GM12872 (cell line): ENCODE data around the gene KRR1.

Source experiments
- TF ChIP-seq, protein P1 (sequence below): IDR thresholded peaks from 3 replicates; pipeline ENCODE4 v1.5.1; 2011; ENCODE audit warnings: low read depth, mild to moderate bottlenecking, low read length, moderate library complexity; ENCODE audit not compliant: insufficient read depth

The KRR1 gene

DNA sequence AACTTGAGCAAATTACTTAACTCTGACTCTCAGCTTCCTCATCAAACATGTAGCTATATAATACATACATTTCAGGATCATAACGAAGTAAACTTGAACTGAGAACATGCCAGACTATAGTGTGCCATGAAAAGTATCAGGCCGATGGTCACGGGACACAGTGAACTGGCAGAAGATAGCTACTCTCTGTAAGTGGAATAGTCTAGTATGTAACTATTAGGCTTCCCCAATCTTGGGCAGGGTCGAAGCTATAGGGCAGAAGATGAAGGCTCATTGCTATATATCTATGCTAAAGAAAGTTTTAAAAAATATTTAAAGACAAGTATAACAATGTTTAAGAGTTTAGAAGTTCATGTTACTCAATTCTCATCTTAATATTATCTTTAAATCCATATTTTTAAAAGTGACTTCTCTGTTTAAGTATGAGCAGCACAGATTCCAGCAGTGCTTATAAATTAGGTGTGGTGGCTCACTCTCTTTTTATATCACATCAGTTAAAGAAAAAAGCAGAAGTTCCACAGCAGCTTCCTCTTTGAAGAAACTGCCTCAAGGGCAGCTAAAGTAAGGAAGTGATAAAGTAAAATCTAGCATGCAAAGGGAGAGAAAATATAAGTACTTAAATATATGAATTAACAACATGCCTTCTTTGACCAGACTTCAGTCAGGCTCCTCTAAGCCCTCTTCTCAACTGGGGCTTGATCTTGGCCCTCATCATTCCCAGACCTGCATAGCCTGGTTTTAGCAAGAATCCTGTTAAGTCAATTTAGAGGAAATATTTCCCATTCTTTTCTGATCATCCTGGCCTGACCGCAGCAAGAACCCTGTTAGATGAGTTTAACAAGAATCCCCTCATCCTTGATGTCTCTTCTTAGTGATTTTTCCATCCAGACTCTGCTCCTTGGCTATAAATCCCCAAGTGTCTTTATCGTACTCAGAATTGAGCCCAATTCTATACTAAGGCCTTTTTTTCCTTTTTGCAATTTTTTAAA is 39.2 kb downstream of the KRR1 start:
- TF ChIP-seq, protein P1, sequence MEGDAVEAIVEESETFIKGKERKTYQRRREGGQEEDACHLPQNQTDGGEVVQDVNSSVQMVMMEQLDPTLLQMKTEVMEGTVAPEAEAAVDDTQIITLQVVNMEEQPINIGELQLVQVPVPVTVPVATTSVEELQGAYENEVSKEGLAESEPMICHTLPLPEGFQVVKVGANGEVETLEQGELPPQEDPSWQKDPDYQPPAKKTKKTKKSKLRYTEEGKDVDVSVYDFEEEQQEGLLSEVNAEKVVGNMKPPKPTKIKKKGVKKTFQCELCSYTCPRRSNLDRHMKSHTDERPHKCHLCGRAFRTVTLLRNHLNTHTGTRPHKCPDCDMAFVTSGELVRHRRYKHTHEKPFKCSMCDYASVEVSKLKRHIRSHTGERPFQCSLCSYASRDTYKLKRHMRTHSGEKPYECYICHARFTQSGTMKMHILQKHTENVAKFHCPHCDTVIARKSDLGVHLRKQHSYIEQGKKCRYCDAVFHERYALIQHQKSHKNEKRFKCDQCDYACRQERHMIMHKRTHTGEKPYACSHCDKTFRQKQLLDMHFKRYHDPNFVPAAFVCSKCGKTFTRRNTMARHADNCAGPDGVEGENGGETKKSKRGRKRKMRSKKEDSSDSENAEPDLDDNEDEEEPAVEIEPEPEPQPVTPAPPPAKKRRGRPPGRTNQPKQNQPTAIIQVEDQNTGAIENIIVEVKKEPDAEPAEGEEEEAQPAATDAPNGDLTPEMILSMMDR = no peak

DNA sequence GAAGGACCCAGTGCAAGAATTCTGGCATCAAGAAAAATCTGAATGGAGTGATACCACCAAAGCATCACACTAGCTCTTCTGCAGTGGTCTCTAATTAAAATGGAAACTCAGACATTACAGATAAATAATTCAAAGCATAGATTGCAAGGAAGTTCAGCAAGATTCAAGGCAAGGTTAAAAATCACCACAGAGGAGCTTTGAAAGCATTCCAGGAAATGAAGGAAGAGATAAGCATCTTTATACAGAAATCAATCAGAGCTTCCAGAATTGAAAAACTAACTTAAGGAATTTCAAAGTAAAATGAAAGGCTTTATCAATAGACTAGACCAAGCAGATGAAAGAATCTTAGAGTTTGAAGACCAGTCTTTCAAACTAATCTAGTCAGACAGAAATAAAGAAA is 51.2 kb downstream of the KRR1 start:
- TF ChIP-seq, protein P1 = no peak

DNA sequence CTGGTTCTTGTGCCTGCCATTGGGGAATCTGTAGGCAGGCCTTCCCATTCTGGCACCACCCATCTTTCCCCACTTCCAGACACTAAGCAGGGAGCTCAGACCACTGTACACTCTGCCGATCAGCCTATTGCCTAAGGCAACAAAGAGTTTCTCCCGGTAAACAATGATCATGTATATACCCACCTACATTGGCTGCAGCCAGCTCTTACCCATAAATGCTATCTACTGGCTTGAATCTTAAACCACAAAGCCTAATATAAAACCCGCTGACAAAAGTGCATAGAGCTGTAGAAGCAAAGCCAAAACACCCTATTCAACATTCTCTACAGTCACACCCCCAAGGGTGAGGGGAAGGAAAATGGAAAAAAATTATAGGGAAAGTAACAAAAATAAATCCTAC is 51.7 kb downstream of the KRR1 start:
- TF ChIP-seq, protein P1 = no peak

DNA sequence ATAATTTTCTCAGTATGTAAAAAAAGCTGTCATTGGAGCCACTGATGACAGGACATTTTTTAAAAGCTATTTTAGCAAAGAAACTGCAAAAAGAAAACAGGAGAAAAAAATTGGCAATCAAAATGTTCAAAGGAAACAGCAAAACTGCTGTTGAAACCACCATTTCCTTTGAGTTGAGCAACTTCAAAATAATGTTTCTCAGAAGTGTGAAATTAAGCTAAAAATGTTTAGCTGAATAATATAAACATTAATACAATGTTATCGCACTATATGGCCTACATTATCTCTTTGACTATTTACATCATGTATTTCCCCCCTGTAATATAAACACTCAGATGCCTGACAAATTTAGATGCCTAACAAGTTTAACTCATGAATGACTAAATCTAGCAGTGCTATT is 54.2 kb downstream of the KRR1 start:
- TF ChIP-seq, protein P1 = no peak

DNA sequence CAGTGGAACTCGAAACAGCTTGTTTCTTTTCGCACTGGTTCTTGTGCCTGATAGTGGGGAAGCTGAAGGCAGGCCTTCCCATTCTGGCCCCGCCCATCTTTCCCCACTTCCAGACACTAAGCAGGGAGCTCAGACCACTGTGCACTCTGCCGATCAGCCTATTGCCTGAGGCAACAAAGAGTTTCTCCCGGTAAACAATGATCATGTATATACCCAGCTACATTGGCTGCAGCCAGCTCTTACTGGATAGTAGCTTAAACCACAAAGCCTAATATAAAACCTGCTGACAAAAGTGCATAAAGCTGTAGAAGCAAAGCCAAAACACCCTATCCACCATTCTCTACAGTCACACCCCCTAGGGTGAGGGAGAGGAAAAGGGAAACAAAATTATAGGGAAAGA is 55.6 kb downstream of the KRR1 start:
- TF ChIP-seq, protein P1 = no peak

DNA sequence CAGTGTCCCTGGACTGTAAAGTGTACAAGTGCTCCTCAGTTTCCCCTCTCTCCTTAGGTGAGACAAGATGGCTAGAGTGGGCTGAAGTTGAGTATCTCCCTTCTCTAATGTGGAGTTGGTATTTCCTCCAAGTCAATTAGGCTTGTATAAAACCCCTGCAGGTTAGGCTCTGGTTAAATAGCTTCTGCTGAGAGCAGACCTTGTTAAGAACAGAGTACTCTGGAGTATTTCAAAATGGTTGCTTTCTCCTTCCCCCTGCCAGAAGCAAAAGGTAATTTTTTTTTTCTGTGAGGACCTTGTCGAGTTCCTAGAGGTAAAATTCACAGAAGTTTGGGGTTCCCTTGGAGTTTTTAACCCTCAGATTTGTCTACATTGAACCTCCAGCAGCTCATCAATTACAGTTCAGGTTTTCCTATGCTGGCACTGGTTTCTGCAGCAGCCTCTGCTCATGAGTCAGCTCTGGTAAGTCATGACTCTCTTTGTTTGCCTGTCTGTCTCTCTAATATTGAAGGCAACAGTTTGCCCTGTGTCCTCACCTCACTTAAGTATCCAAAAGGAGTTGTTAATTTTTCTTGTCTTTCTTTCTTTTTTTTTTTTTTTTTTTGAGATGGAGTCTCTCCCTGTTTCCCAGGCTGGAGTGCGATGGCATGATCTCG is 58.6 kb downstream of the KRR1 start:
- TF ChIP-seq, protein P1 = no peak

DNA sequence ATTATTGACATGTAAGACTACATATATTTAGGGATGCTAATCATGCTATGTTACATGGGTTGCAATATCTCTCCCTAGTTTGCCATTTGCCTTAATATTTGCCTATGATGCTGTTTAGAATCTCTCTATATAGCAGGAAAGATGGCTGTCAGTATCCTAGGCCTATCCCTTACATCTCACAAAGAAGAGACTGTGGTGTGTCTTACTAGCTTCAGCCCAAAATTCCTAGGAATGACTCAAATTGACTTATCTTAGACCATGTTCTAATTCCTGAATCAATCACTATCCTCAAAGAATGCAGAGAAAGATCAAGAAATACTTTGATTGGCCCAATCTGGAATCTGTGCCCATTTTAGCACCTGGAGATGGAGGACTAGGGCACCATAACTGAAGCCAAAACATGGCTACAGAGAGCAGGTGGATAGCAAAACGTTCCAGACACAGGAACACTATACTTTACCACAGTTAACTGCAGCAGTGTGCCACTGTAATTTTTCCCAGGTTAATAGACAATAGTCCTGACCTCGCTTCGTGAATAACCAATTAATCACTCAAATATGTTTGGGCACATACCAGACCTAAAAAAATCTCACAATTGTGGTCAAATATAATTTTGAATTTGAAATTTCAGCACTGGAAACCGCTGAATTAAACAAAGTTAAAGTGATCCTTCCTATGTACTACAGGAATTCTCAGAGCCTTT is 63.6 kb downstream of the KRR1 start:
- TF ChIP-seq, protein P1 = no peak
